ENCODE data around the gene FKBP1A.

Gene FKBP1A

DNA sequence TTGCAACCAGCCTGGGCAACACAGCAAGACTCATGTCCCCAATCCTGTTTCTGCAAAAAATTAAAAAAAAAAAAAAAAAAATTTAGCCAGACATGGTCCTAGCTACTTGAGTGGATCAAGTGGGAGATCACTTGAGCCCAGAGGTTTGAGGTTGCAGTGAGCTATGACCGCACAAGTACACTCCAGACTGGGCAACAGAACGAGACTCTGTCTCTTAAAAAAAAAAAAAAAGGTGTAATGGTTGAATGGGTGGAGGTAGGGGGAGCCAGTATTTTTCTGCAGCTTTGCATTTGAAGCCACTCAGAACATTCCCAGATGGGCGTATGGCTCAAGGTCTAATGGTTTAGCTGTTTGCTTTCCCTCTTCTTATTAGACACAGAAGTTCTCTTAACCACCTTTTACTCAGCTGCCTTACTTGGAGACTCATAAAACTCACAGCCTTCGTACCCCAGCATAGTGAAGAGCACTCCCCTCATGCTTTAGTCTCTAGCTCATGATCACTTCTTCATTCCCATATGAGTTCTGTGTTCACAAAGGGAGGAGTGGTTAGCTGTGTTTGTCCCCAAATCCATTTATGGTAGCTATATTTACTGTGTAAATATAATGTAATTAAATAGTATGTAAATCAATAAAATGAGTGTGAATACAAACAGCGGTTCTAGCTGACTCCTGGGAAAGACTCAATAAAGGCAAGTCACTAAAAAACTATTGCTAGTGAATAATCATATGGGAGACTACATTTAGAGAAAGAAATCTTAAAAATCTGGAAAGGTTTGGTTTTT is 9.0 kb downstream of the FKBP1A start:
- DNase-seq, result no peak
- no peak for TF ChIP-seq POLR2A (IDR thresholded peaks at IDR 0.05; ENCODE audit: low read length)
- no peak for TF ChIP-seq GATA1 (IDR thresholded peaks at IDR 0.05; ENCODE audit: low read depth, low read length)

DNA sequence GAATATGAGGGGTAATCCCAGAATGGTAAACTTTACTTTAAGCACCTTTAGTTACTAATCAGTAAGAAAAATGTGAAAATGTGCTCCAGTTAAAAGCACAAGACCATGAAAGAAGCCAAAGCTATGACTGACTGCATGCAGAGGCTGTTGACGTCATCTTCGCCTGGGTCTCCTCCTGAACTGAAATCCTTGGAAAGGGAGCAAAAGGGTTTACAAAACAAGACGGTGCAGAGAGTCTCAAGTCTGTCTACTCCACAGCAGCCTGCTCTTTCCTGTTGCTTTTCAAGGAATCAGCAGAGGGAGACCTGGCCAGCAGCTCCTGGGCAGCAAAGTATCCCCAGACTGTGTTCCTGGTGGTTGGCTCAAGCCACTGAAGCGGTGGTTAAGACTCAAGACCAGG is 10.2 kb downstream of the FKBP1A start:
- no peak for DNase-seq
- TF ChIP-seq GATA1 (IDR thresholded peaks at IDR 0.05; ENCODE audit: low read depth, low read length), result no peak
- no peak for TF ChIP-seq POLR2A (IDR thresholded peaks at IDR 0.05; ENCODE audit: low read length)

GRCh38 chr20:1381753-1382591 is 10.9 kb downstream of the FKBP1A start:
- TF ChIP-seq POLR2A (IDR thresholded peaks at IDR 0.05; ENCODE audit: low read length), result no peak
- no peak for TF ChIP-seq GATA1 (IDR thresholded peaks at IDR 0.05; ENCODE audit: low read depth, low read length)
- DNase-seq, result peak; percentile 22 to 42

DNA sequence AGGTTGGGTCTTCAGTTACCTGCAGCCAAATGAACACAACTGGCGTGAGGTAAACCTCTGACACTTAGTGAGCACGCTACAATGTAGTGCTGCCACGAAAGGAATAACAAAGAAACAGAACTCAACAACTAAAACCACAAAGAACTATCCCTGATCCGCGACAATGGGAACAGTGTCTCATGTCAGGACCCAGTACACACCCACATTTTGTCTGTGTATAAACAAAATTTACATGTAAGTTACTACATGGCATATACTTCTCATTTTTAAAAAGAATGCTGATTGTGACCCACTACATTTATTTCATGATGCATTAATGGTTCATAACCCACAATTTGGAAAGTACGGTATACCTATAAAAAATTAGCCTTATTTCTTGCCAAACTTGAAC is 14.1 kb downstream of the FKBP1A start:
- TF ChIP-seq POLR2A (IDR thresholded peaks at IDR 0.05; ENCODE audit: low read length) (no peak), GATA1 (IDR thresholded peaks at IDR 0.05; ENCODE audit: low read depth, low read length) (no peak)
- no peak for DNase-seq

- DNase-seq, result no peak
- TF ChIP-seq GATA1 (IDR thresholded peaks at IDR 0.05; ENCODE audit: low read depth, low read length) (no peak), POLR2A (IDR thresholded peaks at IDR 0.05; ENCODE audit: low read length) (no peak)
Measured at GRCh38 chr20:1377984-1378734, 14.7 kb downstream of the FKBP1A start.

GRCh38 chr20:1377341-1377871 is 15.4 kb downstream of the FKBP1A start:
- TF ChIP-seq GATA1 (IDR thresholded peaks at IDR 0.05; ENCODE audit: low read depth, low read length) (no peak), POLR2A (IDR thresholded peaks at IDR 0.05; ENCODE audit: low read length) (no peak)
- no peak for DNase-seq

GRCh38 chr20:1376408-1377270 is 16.2 kb downstream of the FKBP1A start:
- no peak for TF ChIP-seq POLR2A (IDR thresholded peaks at IDR 0.05; ENCODE audit: low read length)
- TF ChIP-seq GATA1 (IDR thresholded peaks at IDR 0.05; ENCODE audit: low read depth, low read length), result no peak
- DNase-seq, result no peak

- no peak for DNase-seq
- TF ChIP-seq POLR2A (IDR thresholded peaks at IDR 0.05; ENCODE audit: low read length), result no peak
- TF ChIP-seq GATA1 (IDR thresholded peaks at IDR 0.05; ENCODE audit: low read depth, low read length), result no peak
Measured at GRCh38 chr20:1376007-1376406, 16.8 kb downstream of the FKBP1A start.

DNA sequence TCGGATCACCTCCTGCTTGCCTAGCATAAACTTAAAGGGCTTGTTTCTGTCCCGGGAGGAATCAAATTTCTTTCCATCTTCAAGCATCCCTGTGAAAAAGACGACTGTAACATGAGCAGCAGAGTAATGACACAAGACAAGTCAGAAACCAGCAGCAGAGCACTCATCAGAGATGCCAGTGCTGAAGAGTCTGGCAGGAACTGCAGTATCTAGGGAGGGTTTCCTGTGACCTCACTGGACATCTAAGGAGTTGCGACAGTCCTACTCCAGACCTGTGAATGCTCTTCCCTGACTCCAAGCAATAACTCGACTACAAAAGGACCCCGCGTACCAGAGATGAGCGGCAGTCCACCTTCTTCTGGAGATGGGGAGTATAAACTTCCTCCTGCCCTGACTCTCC is 17.3 kb downstream of the FKBP1A start:
- DNase-seq, result no peak
- TF ChIP-seq GATA1 (IDR thresholded peaks at IDR 0.05; ENCODE audit: low read depth, low read length) (no peak), POLR2A (IDR thresholded peaks at IDR 0.05; ENCODE audit: low read length) (no peak)

DNA sequence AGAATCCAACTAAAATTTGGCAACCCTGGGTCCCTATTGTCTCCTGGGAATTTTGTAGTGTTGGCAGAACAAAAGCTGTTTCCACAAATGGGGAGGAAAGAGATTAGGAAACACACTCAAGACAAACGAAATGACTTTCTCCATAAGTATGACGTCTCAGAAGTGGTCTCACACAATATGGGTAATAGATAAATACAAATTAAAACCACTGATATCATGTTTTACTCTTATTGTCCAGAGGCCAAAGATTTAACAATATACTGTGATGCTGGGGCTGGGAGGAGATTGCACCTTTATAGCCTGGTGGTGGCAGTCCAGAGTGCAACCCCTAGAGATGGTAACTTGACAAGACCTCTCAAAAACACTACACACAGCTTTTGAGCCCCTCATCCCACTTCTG is 18.6 kb downstream of the FKBP1A start:
- TF ChIP-seq GATA1 (IDR thresholded peaks at IDR 0.05; ENCODE audit: low read depth, low read length), result no peak
- DNase-seq, result no peak

- TF ChIP-seq GATA1 (IDR thresholded peaks at IDR 0.05; ENCODE audit: low read depth, low read length), result no peak
- DNase-seq, result no peak
Measured at GRCh38 chr20:1373614-1374013, 19.2 kb downstream of the FKBP1A start.

DNA sequence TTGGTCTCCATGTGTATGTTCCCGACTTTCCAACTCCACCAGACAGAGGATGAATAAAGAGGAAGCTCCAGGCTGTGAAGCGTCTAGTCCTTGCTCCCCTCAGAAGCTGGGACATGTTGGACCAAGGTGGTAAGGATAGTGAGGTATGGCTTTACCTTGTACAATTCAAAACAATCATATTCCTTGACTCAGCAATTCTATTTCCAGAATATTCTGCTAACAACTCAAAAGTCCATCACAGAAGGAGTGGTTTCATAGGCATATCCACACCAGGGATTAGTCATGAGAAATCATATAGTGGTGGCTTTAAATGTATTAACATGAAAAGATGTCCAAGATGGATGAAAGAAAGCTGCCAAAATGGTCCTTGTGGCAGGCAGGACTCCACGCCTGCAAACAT is 19.8 kb downstream of the FKBP1A start:
- DNase-seq, result no peak
- TF ChIP-seq GATA1 (IDR thresholded peaks at IDR 0.05; ENCODE audit: low read depth, low read length), result no peak
- no peak for TF ChIP-seq POLR2A (IDR thresholded peaks at IDR 0.05; ENCODE audit: low read length)
